Skeletal muscle satellite cell (primary cell): ENCODE measurements around the gene GNG12.

ENCODE experiments used
- H3K27me3 ChIP-seq: 2 replicates; pipeline ENCODE4 v1.7.0; 2013; ENCODE audit warnings: low read length; ENCODE audit not compliant: control insufficient read depth, insufficient read depth
- H3K36me3 ChIP-seq: 2 replicates; pipeline ENCODE4 v1.7.0; 2013; ENCODE audit warnings: mild to moderate bottlenecking, control low read depth, low read length; ENCODE audit not compliant: insufficient read depth
- H3K4me1 ChIP-seq: 2 replicates; pipeline ENCODE4 v1.7.0; 2013; ENCODE audit warnings: low read length; ENCODE audit not compliant: control insufficient read depth, insufficient read depth
- H3K4me2 ChIP-seq: 2 replicates; pipeline ENCODE4 v1.7.0; 2013; ENCODE audit warnings: mild to moderate bottlenecking, low read length
- H3K4me3 ChIP-seq: 2 replicates; pipeline ENCODE4 v1.7.0; 2013; ENCODE audit warnings: low read length
- H3K9ac ChIP-seq: 2 replicates; pipeline ENCODE4 v1.7.0; 2013; ENCODE audit warnings: mild to moderate bottlenecking, low read depth, low read length, moderate library complexity
- H3K9me3 ChIP-seq: replicated peaks from 2 replicates; pipeline ENCODE4 v1.7.0; 2013; ENCODE audit warnings: mild to moderate bottlenecking, control low read depth, low read length

Gene GNG12

GRCh38 chr1:67723620-67724019 is 109.6 kb downstream of the GNG12 start:
- H3K4me3 ChIP-seq, result no peak overlapping the region
- H3K4me1 ChIP-seq, result peaks cover 58% of the 10 kb centered on the region
- H3K36me3 ChIP-seq, result no peaks in the 10 kb centered on the region

GRCh38 chr1:67723126-67723525 is 110.1 kb downstream of the GNG12 start:
- no peaks in the 10 kb centered on the region for H3K36me3 ChIP-seq
- peaks cover 59% of the 10 kb centered on the region for H3K4me1 ChIP-seq
- peak overlapping the region; percentile 43 for H3K4me2 ChIP-seq
- H3K4me3 ChIP-seq, result no peak overlapping the region
- no peaks in the 10 kb centered on the region for H3K27me3 ChIP-seq
- no peaks in the 10 kb centered on the region for H3K9me3 ChIP-seq
- peak overlapping the region; percentile 44 for H3K9ac ChIP-seq

More at GRCh38 chr1:67723620-67724019, 109.6 kb downstream of the GNG12 start:
- no peaks in the 10 kb centered on the region for H3K9me3 ChIP-seq
- H3K4me2 ChIP-seq, result peak overlapping the region; percentile 43
- no peaks in the 10 kb centered on the region for H3K27me3 ChIP-seq
- H3K9ac ChIP-seq, result peak overlapping the region; percentile 44

GRCh38 chr1:67722292-67722944 is 110.8 kb downstream of the GNG12 start:
- Histone ChIP-seq H3K4me2 (peak overlapping the region; percentile 43), H3K36me3 (no peaks in the 10 kb centered on the region), H3K4me3 (no peak overlapping the region), H3K9me3 (no peaks in the 10 kb centered on the region), H3K4me1 (peaks cover 66% of the 10 kb centered on the region), H3K9ac (peak overlapping the region; percentile 7), H3K27me3 (no peaks in the 10 kb centered on the region)

GRCh38 chr1:67721650-67722291 is 111.5 kb downstream of the GNG12 start:
- no peaks in the 10 kb centered on the region for H3K9me3 ChIP-seq
- H3K9ac ChIP-seq, result peak overlapping the region; percentile 7
- H3K4me3 ChIP-seq, result no peak overlapping the region
- H3K36me3 ChIP-seq, result peaks cover under 1% of the 10 kb centered on the region
- H3K27me3 ChIP-seq, result no peaks in the 10 kb centered on the region
- H3K4me2 ChIP-seq, result peak overlapping the region; percentile 43
- peaks cover 67% of the 10 kb centered on the region for H3K4me1 ChIP-seq

GRCh38 chr1:67721112-67721511 is 112.2 kb downstream of the GNG12 start:
- Histone ChIP-seq H3K27me3 (no peaks in the 10 kb centered on the region), H3K4me1 (peaks cover 66% of the 10 kb centered on the region), H3K4me2 (no peak overlapping the region), H3K9ac (no peak overlapping the region), H3K36me3 (peaks cover 5% of the 10 kb centered on the region), H3K4me3 (no peak overlapping the region), H3K9me3 (no peaks in the 10 kb centered on the region)

GRCh38 chr1:67719329-67720196 is 113.7 kb downstream of the GNG12 start:
- H3K36me3 ChIP-seq, result peaks cover 5% of the 10 kb centered on the region
- no peak overlapping the region for H3K4me3 ChIP-seq
- H3K9me3 ChIP-seq, result no peaks in the 10 kb centered on the region
- H3K9ac ChIP-seq, result no peak overlapping the region
- H3K4me2 ChIP-seq, result no peak overlapping the region
- no peaks in the 10 kb centered on the region for H3K27me3 ChIP-seq
- peaks cover 51% of the 10 kb centered on the region for H3K4me1 ChIP-seq

GRCh38 chr1:67717876-67718275 is 115.4 kb downstream of the GNG12 start:
- no peak overlapping the region for H3K4me2 ChIP-seq
- H3K27me3 ChIP-seq, result no peaks in the 10 kb centered on the region
- H3K36me3 ChIP-seq, result peaks cover 5% of the 10 kb centered on the region
- no peak overlapping the region for H3K4me3 ChIP-seq
- no peak overlapping the region for H3K9ac ChIP-seq
- peaks cover 51% of the 10 kb centered on the region for H3K4me1 ChIP-seq
- H3K9me3 ChIP-seq, result no peaks in the 10 kb centered on the region

- Histone ChIP-seq H3K4me1 (peaks cover 50% of the 10 kb centered on the region), H3K9ac (no peak overlapping the region), H3K4me3 (no peak overlapping the region), H3K27me3 (no peaks in the 10 kb centered on the region), H3K9me3 (no peaks in the 10 kb centered on the region), H3K36me3 (peaks cover 5% of the 10 kb centered on the region), H3K4me2 (no peak overlapping the region)
These were observed 116.5 kb downstream of the GNG12 start for GRCh38 chr1:67716800-67717199.

- Histone ChIP-seq H3K36me3 (peaks cover 5% of the 10 kb centered on the region), H3K27me3 (no peaks in the 10 kb centered on the region), H3K4me3 (no peak overlapping the region), H3K9ac (no peak overlapping the region), H3K4me2 (no peak overlapping the region), H3K4me1 (peaks cover 55% of the 10 kb centered on the region), H3K9me3 (no peaks in the 10 kb centered on the region)
These were observed 117.4 kb downstream of the GNG12 start for GRCh38 chr1:67715819-67716218.

- Histone ChIP-seq H3K9ac (no peak overlapping the region), H3K4me3 (no peak overlapping the region), H3K27me3 (no peaks in the 10 kb centered on the region), H3K9me3 (no peaks in the 10 kb centered on the region), H3K4me2 (peak overlapping the region; percentile 45), H3K36me3 (peaks cover 5% of the 10 kb centered on the region), H3K4me1 (peaks cover 75% of the 10 kb centered on the region)
These were observed 120.0 kb downstream of the GNG12 start for GRCh38 chr1:67713057-67713846.

GRCh38 chr1:67711855-67712212 is 121.4 kb downstream of the GNG12 start:
- Histone ChIP-seq H3K4me2 (no peak overlapping the region), H3K4me1 (peaks cover 77% of the 10 kb centered on the region), H3K4me3 (no peak overlapping the region), H3K27me3 (no peaks in the 10 kb centered on the region), H3K9me3 (no peaks in the 10 kb centered on the region), H3K9ac (no peak overlapping the region), H3K36me3 (peaks cover 11% of the 10 kb centered on the region)
